Bronchial epithelial cell (primary cell): ENCODE results near the gene ARID3A. TPM values are rescaled to one million over a fixed set of nuclear protein-coding genes. Genes with fewer than 3 reads are reported as not detected.

ENCODE experiments used
- DNase-seq: peaks from one replicate; pipeline ENCODE4 v3.0.0-alpha.2; 2010; ENCODE audit warnings: low read depth
- FAIRE-seq: peaks from 2 replicates; lab custom pipeline; 2011; peaks lifted over from hg19 to GRCh38; lab: Jason Lieb, UNC
- H3K27me3 ChIP-seq: 2 replicates; pipeline ENCODE4 v1.5.1; 2011; ENCODE audit warnings: low read length; ENCODE audit not compliant: control insufficient read depth, insufficient read depth
- H3K36me3 ChIP-seq: 2 replicates; pipeline ENCODE4 v1.5.1; 2011; ENCODE audit warnings: low read length; ENCODE audit not compliant: control insufficient read depth, insufficient read depth
- H3K4me3 ChIP-seq: 2 replicates; pipeline ENCODE4 v1.5.1; 2011; ENCODE audit warnings: mild to moderate bottlenecking, low read depth, low read length, control low read depth
- CTCF ChIP-seq: IDR thresholded peaks from 2 replicates; pipeline ENCODE4 v1.5.1; 2011; ENCODE audit warnings: mild to moderate bottlenecking, moderate library complexity, low read length, control low read depth, inconsistent platforms; ENCODE audit not compliant: insufficient read depth, severe bottlenecking
- total RNA-seq: library from RNA; depleted of rRNA; stranded (reverse); fragments of >200 nt; gene quantifications from 2 replicates; pipeline ENCODE4 v1.2.1, GENCODE V29; 2014

ARID3A gene
- total RNA-seq, 1 donor from 2014 or later, result 15.8 TPM

- TF ChIP-seq CTCF, result no peak
- DNase-seq (no peak), FAIRE-seq (no peak)
- peaks cover 35% of the 10 kb centered on the region for H3K36me3 ChIP-seq
- no peaks in the 10 kb centered on the region for H3K27me3 ChIP-seq
- no peak overlapping the region for H3K4me3 ChIP-seq
Measured at GRCh38 chr19:879711-880438, 46.0 kb upstream of the ARID3A start.

- H3K36me3 ChIP-seq, result peaks cover 42% of the 10 kb centered on the region
- no peak for FAIRE-seq
Measured at GRCh38 chr19:881385-882071, 44.3 kb upstream of the ARID3A start.

GRCh38 chr19:882871-883497, 42.9 kb upstream of the ARID3A start:
- no peak for FAIRE-seq

More at GRCh38 chr19:881385-882071, 44.3 kb upstream of the ARID3A start:
- DNase-seq, result no peak
- Histone ChIP-seq H3K4me3 (no peak overlapping the region), H3K27me3 (no peaks in the 10 kb centered on the region)
- no peak for TF ChIP-seq CTCF

GRCh38 chr19:883661-884211, 42.1 kb upstream of the ARID3A start:
- Histone ChIP-seq H3K36me3 (peaks cover 41% of the 10 kb centered on the region), H3K4me3 (no peak overlapping the region), H3K27me3 (no peaks in the 10 kb centered on the region)
- TF ChIP-seq CTCF, result peak; percentile 68
- DNase-seq (peak; percentile 72), FAIRE-seq (no peak)

More at GRCh38 chr19:882871-883497, 42.9 kb upstream of the ARID3A start:
- Histone ChIP-seq H3K36me3 (peaks cover 38% of the 10 kb centered on the region), H3K27me3 (no peaks in the 10 kb centered on the region), H3K4me3 (no peak overlapping the region)
- TF ChIP-seq CTCF, result no peak
- no peak for DNase-seq

- TF ChIP-seq CTCF, result no peak
- peaks cover 40% of the 10 kb centered on the region for H3K36me3 ChIP-seq
- DNase-seq, result no peak
- FAIRE-seq, result no peak
- no peaks in the 10 kb centered on the region for H3K27me3 ChIP-seq
- no peak overlapping the region for H3K4me3 ChIP-seq
Measured at GRCh38 chr19:884420-885211, 41.2 kb upstream of the ARID3A start.
